Effector memory CD8-positive, alpha-beta T cell (primary cell): ENCODE data around the gene MON1A.
"Not testable (repeated sequence)": the region's sequence is repeated elsewhere in the genome, so short reads cannot be mapped to it uniquely, and the experiment has no call there.

Experiments
- ATAC-seq: fragments of 150-1000 bp; cut with Tn5 transposase; replicated peaks from 2 replicates; pipeline ENCODE4 v1.10.0; 2021; ENCODE audit warnings: mild to moderate bottlenecking, moderate library complexity
- DNase-seq, 3 experiments: peaks; one replicate each; pipeline ENCODE4 v3.0.0; 2021
- H3K27ac Mint-ChIP-seq, 2 donors: one replicate each; pipeline ENCODE4 v1.8.0; 2022; ENCODE audit warnings: mild to moderate bottlenecking in 2 of 2, mixed read lengths in 2 of 2, moderate library complexity in 2 of 2
- H3K27me3 Mint-ChIP-seq, 2 donors: one replicate each; pipeline ENCODE4 v1.8.0; 2022; ENCODE audit warnings: mixed read lengths in 2 of 2
- H3K36me3 Mint-ChIP-seq: one replicate; pipeline ENCODE4 v1.8.0; 2022; ENCODE audit warnings: mild to moderate bottlenecking, moderate library complexity, mixed read lengths; ENCODE audit not compliant: insufficient read depth
- H3K4me1 Mint-ChIP-seq, 2 donors: one replicate each; pipeline ENCODE4 v1.8.0; 2022; ENCODE audit warnings: low read depth in 2 of 2, mixed read lengths in 2 of 2
- H3K4me3 Mint-ChIP-seq, 2 donors: one replicate each; pipeline ENCODE4 v1.8.0; 2022; ENCODE audit warnings: mild to moderate bottlenecking in 2 of 2, mixed read lengths in 2 of 2, moderate library complexity in 2 of 2
- H3K9me3 Mint-ChIP-seq, 2 donors: one replicate each; pipeline ENCODE4 v1.8.0; 2022; ENCODE audit warnings: mixed read lengths in 2 of 2

The MON1A gene

GRCh38 chr3:49910409-49911123, 19.0 kb downstream of the MON1A start:
- peaks cover 14% of the 10 kb centered on the region for H3K36me3 Mint-ChIP-seq
- peak overlapping the region in 1 of 2 donors; percentile 32 for H3K27ac Mint-ChIP-seq
- no peaks in the 10 kb centered on the region for H3K27me3 Mint-ChIP-seq

GRCh38 chr3:49908373-49909199, 21.0 kb downstream of the MON1A start:
- ATAC-seq (no peak), DNase-seq (no peak)
- Mint-ChIP-seq H3K4me1 (peaks cover 12 to 18% of the 10 kb centered on the region in 2 donors), H3K27ac (no peak overlapping the region), H3K36me3 (peaks cover 13% of the 10 kb centered on the region), H3K4me3 (no peak overlapping the region), H3K27me3 (no peaks in the 10 kb centered on the region), H3K9me3 (no peaks in the 10 kb centered on the region)

More at GRCh38 chr3:49910409-49911123, 19.0 kb downstream of the MON1A start:
- Mint-ChIP-seq H3K9me3 (no peaks in the 10 kb centered on the region), H3K4me3 (no peak overlapping the region), H3K4me1 (peaks cover 8 to 10% of the 10 kb centered on the region in 2 donors)
- ATAC-seq (no peak), DNase-seq (no peak)

- H3K4me1 Mint-ChIP-seq, result peaks cover 12 to 18% of the 10 kb centered on the region in 2 donors
- DNase-seq (peak; percentile 9 to 23 (median 21)), ATAC-seq (peak; percentile 16)
- H3K9me3 Mint-ChIP-seq, result no peaks in the 10 kb centered on the region
- H3K27ac Mint-ChIP-seq, result peak overlapping the region; percentile 79 to 84
- H3K27me3 Mint-ChIP-seq, result no peaks in the 10 kb centered on the region
- peak overlapping the region; percentile 12 to 53 for H3K4me3 Mint-ChIP-seq
- H3K36me3 Mint-ChIP-seq, result peaks cover 2% of the 10 kb centered on the region
These were observed 23.4 kb downstream of the MON1A start for GRCh38 chr3:49906073-49906743.

DNA sequence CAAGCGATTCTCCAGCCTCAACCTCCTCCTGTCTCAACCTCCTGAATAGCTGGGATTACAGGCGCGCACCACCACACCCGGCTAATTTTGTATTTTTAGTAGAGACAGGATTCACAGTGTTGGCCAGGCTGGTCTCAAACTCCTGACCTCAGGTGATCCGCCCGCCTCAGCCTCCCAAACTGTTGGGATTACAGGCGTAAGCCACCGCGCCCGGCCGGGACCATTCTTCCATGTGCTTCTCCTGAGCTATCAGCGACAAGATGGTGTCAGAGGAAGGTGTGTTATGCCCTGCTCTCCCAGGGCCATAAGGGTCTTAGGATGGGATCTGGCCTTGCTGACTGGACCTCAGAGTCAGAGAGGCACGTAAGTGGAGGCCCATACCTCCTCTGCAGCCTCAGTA, 25.2 kb downstream of the MON1A start:
- H3K4me3 Mint-ChIP-seq, result peak overlapping the region; percentile 83 to 84
- not testable (repeated sequence) for ATAC-seq, H3K27me3 Mint-ChIP-seq, H3K9me3 Mint-ChIP-seq, H3K36me3 Mint-ChIP-seq, DNase-seq, H3K27ac Mint-ChIP-seq
- H3K4me1 Mint-ChIP-seq, result peaks cover 12 to 18% of the 10 kb centered on the region in 2 donors

DNA sequence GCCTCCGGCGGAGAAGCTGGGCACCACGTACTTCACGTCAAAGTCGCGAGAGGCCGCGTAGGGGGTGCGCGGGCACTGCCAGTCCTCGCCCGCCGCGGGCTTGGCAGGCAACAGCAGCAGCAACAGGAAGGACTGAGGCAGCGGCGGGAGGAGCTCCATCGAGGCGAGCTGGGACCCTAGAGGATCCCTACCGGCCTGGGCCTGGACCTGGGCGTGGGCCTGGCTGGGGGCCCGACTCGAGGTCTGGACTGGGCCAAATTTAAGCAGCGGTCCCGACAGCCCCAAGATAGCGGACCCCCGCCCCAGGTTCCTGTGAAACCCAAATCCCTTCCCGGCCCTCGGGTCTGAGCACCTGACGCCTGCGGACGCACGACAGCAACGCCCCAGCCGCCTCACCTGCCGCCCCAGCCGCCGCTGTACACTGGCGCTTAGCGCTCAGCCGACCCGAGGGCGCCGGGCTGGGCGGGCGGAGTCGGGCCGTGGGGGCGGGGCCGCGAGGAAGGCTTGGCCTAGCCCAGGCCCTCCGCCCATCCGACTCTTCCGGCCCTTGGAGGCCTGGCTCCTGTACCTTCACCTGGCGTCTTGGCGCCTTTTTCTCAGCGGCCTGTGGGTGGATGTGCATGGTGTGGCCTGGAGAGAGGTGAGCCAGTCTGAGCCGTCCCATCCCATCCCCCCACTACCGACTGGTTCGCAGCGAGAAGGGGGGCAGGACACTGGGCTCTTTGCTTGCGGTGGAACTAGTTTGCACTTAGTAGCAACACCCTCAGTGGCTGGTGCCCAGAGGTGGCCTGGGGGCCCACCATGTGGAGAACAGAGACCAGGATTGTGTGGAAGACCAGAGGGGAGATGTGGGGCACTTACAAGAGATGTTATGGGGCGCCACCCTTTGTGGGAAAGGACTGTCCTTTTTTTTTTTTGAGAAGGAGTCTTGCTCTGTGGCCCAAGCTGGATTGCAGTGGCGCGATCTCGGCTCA, 25.9 kb downstream of the MON1A start, which contains the start of gene MST1R:
Gene MST1R (minus strand): TSS at position 423 of the 974 bp plus-strand sequence. CDS start 264 bp downstream, at position 159.
- peak; percentile 98 for ATAC-seq
- Mint-ChIP-seq H3K4me1 (peaks cover 12 to 18% of the 10 kb centered on the region in 2 donors), H3K9me3 (no peaks in the 10 kb centered on the region), H3K27ac (peak within 1 kb of the TSS; percentile 52 to 83), H3K27me3 (no peaks in the 10 kb centered on the region), H3K4me3 (peak within 1 kb of the TSS; percentile 83 to 84), H3K36me3 (no peaks in the 10 kb centered on the region)
- peak; percentile 78 to 83 (median 82) for DNase-seq

GRCh38 chr3:49902511-49903345, 26.9 kb downstream of the MON1A start:
- Mint-ChIP-seq H3K36me3 (no peaks in the 10 kb centered on the region), H3K27me3 (no peaks in the 10 kb centered on the region), H3K4me3 (no peak overlapping the region), H3K27ac (no peak overlapping the region), H3K4me1 (peaks cover 12 to 18% of the 10 kb centered on the region in 2 donors), H3K9me3 (no peaks in the 10 kb centered on the region)
- no peak for ATAC-seq
- DNase-seq, result no peak

- Mint-ChIP-seq H3K4me3 (no peak overlapping the region), H3K4me1 (peaks cover 12 to 14% of the 10 kb centered on the region in 2 donors), H3K9me3 (no peaks in the 10 kb centered on the region), H3K27me3 (no peaks in the 10 kb centered on the region), H3K27ac (no peak overlapping the region), H3K36me3 (no peaks in the 10 kb centered on the region)
- no peak for ATAC-seq
- DNase-seq, result no peak
These were observed 28.0 kb downstream of the MON1A start for GRCh38 chr3:49901366-49902339.

DNA sequence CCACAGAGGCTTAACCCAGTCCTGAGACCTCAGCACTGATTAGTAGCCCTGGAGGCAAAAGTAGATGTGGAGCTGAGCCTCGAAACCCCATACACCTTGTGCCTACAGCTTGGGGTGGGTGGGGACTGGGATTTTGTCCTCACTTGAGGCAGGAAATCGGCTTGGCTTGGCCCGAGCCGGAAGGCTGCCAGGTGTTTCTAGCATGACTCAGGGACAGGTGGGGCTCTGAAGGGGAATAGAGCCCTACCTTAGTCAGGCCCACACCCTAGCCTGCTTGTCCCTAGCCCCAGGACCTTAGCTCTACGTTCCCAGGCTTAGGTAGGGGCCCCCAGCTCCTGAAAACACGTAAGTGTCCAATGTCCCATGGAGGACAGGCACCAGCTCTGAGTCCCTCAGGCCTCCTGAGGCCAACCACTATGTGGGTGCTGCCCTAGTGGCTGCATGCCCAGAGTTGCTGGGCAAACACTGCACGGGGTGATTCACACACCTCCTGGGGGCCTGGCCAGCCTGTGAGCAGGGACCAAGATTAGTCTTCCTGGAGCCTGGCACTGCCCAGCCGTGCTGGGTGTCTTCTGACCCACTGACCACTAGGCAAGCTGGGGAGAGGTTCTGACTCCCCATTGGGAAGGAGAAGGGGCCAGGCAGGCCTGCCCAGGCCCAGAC, 29.0 kb downstream of the MON1A start:
- ATAC-seq (no peak), DNase-seq (no peak)
- H3K27ac Mint-ChIP-seq, result no peak overlapping the region
- H3K27me3 Mint-ChIP-seq, result no peaks in the 10 kb centered on the region
- H3K4me3 Mint-ChIP-seq, result no peak overlapping the region
- peaks cover 4 to 8% of the 10 kb centered on the region in 2 donors for H3K4me1 Mint-ChIP-seq
- H3K36me3 Mint-ChIP-seq, result no peaks in the 10 kb centered on the region
- no peaks in the 10 kb centered on the region for H3K9me3 Mint-ChIP-seq

DNA sequence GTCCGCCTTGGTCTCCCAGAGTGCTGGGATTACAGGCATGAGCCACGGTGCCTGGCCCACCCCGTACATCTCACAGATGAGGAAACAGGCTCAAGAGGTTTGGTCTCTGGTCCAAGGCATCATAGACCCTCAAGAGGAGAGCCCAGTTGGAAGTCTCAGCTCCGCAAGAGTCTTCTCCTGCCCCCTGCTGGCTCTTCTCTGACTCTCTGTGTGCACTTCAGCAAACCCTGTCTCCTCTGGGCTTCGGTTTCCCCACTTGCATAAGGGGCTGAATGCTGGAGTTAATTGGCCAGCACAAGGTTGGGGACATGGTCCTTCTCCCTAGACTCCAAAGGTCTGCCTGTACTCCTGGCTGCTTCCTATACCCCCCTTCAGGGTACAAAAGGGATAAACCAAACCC, 29.8 kb downstream of the MON1A start:
- H3K36me3 Mint-ChIP-seq, result no peaks in the 10 kb centered on the region
- no peaks in the 10 kb centered on the region for H3K27me3 Mint-ChIP-seq
- peaks cover 4 to 7% of the 10 kb centered on the region in 2 donors for H3K4me1 Mint-ChIP-seq
- H3K9me3 Mint-ChIP-seq, result no peaks in the 10 kb centered on the region
- DNase-seq (no peak), ATAC-seq (no peak)
- H3K27ac Mint-ChIP-seq, result no peak overlapping the region
- no peak overlapping the region for H3K4me3 Mint-ChIP-seq

GRCh38 chr3:49898991-49899390, 30.6 kb downstream of the MON1A start:
- Mint-ChIP-seq H3K4me3 (no peak overlapping the region), H3K4me1 (peaks cover 3% of the 10 kb centered on the region in 2 donors), H3K27ac (no peak overlapping the region), H3K27me3 (no peaks in the 10 kb centered on the region), H3K36me3 (no peaks in the 10 kb centered on the region), H3K9me3 (no peaks in the 10 kb centered on the region)
- ATAC-seq (no peak), DNase-seq (no peak)

- H3K27ac Mint-ChIP-seq, result no peak overlapping the region
- H3K4me1 Mint-ChIP-seq, result no peaks in the 10 kb centered on the region
- H3K27me3 Mint-ChIP-seq, result no peaks in the 10 kb centered on the region
- no peaks in the 10 kb centered on the region for H3K9me3 Mint-ChIP-seq
- no peaks in the 10 kb centered on the region for H3K36me3 Mint-ChIP-seq
- H3K4me3 Mint-ChIP-seq, result no peak overlapping the region
- no peak for DNase-seq
- ATAC-seq, result no peak
These were observed 33.3 kb downstream of the MON1A start for GRCh38 chr3:49896345-49896744.
